ENCODE measurements around the gene CEP120.
"Not testable (repeated sequence)": the region's sequence is repeated elsewhere in the genome, so short reads cannot be mapped to it uniquely, and the experiment has no call there.

CEP120 gene

GRCh38 chr5:123340928-123341327 lies 82.3 kb downstream of the CEP120 start:
- no peaks in the 10 kb centered on the region for H3K9me2 ChIP-seq (replicated peaks; ENCODE audit: low read depth, low read length)
- TF ChIP-seq EZH2phosphoT487 (IDR thresholded peaks at IDR 0.05; ENCODE audit: borderline replicate concordance) (no peak), CTCF (conservative IDR thresholded peaks at IDR 0.05; ENCODE audit: low read length) (no peak)
- no peak overlapping the region for H3K9ac ChIP-seq (ENCODE audit: low read depth, low read length, poor library complexity, severe bottlenecking)
- H3F3A ChIP-seq (ENCODE audit: low read depth): no peaks in the 10 kb centered on the region
- no peaks in the 10 kb centered on the region for H3K36me3 ChIP-seq (ENCODE audit: insufficient read depth, low read length)
- no peak overlapping the region for H3K4me3 ChIP-seq (ENCODE audit: low read length, poor library complexity, severe bottlenecking)
- no peaks in the 10 kb centered on the region for H3K27me3 ChIP-seq (ENCODE audit: insufficient read depth, low read length, poor library complexity, severe bottlenecking)
- H3K4me2 ChIP-seq (ENCODE audit: low read depth, low read length, poor library complexity, severe bottlenecking): no peak overlapping the region
- no peaks in the 10 kb centered on the region for H3K4me1 ChIP-seq (ENCODE audit: insufficient read depth, low read length, poor library complexity, severe bottlenecking)
- no peak overlapping the region for H2AFZ ChIP-seq (ENCODE audit: low read length)
- H3K79me2 ChIP-seq (ENCODE audit: insufficient read depth, low read length): no peaks in the 10 kb centered on the region
- no peaks in the 10 kb centered on the region for H4K20me1 ChIP-seq (ENCODE audit: insufficient read depth, low read length, poor library complexity, severe bottlenecking)
- no peaks in the 10 kb centered on the region for H3K9me3 ChIP-seq (ENCODE audit: insufficient read depth, low read depth, low read length)

- not testable (repeated sequence) for H3K9me2 ChIP-seq (replicated peaks; ENCODE audit: low read depth, low read length); H3K9me3 ChIP-seq (ENCODE audit: insufficient read depth, low read depth, low read length); H3K4me1 ChIP-seq (ENCODE audit: insufficient read depth, low read length, poor library complexity, severe bottlenecking); H3K27me3 ChIP-seq (ENCODE audit: insufficient read depth, low read length, poor library complexity, severe bottlenecking); H3K4me2 ChIP-seq (ENCODE audit: low read depth, low read length, poor library complexity, severe bottlenecking); H3K36me3 ChIP-seq (ENCODE audit: insufficient read depth, low read length); H3F3A ChIP-seq (ENCODE audit: low read depth); H3K79me2 ChIP-seq (ENCODE audit: insufficient read depth, low read length); H4K20me1 ChIP-seq (ENCODE audit: insufficient read depth, low read length, poor library complexity, severe bottlenecking); H2AFZ ChIP-seq (ENCODE audit: low read length); H3K9ac ChIP-seq (ENCODE audit: low read depth, low read length, poor library complexity, severe bottlenecking); H3K4me3 ChIP-seq (ENCODE audit: low read length, poor library complexity, severe bottlenecking)
Measured at GRCh38 chr5:123308377-123308776, 114.8 kb downstream of the CEP120 start.

GRCh38 chr5:123305751-123306150 lies 117.5 kb downstream of the CEP120 start:
- Histone ChIP-seq H3K27me3 (ENCODE audit: insufficient read depth, low read length, poor library complexity, severe bottlenecking) (no peaks in the 10 kb centered on the region), H4K20me1 (ENCODE audit: insufficient read depth, low read length, poor library complexity, severe bottlenecking) (no peaks in the 10 kb centered on the region), H3K79me2 (ENCODE audit: insufficient read depth, low read length) (no peaks in the 10 kb centered on the region), H3K36me3 (ENCODE audit: insufficient read depth, low read length) (no peaks in the 10 kb centered on the region), H3K9ac (ENCODE audit: low read depth, low read length, poor library complexity, severe bottlenecking) (no peak overlapping the region), H3K4me2 (ENCODE audit: low read depth, low read length, poor library complexity, severe bottlenecking) (no peak overlapping the region), H3F3A (ENCODE audit: low read depth) (no peaks in the 10 kb centered on the region), H3K4me3 (ENCODE audit: low read length, poor library complexity, severe bottlenecking) (no peak overlapping the region), H3K9me2 (replicated peaks; ENCODE audit: low read depth, low read length) (no peaks in the 10 kb centered on the region), H2AFZ (ENCODE audit: low read length) (no peak overlapping the region), H3K9me3 (ENCODE audit: insufficient read depth, low read depth, low read length) (no peaks in the 10 kb centered on the region), H3K4me1 (ENCODE audit: insufficient read depth, low read length, poor library complexity, severe bottlenecking) (peaks cover 6% of the 10 kb centered on the region)
- TF ChIP-seq CTCF (conservative IDR thresholded peaks at IDR 0.05; ENCODE audit: low read length) (no peak), EZH2phosphoT487 (IDR thresholded peaks at IDR 0.05; ENCODE audit: borderline replicate concordance) (no peak)

- Histone ChIP-seq H3K4me2 (ENCODE audit: low read depth, low read length, poor library complexity, severe bottlenecking) (no peak overlapping the region), H4K20me1 (ENCODE audit: insufficient read depth, low read length, poor library complexity, severe bottlenecking) (no peaks in the 10 kb centered on the region), H3K9me3 (ENCODE audit: insufficient read depth, low read depth, low read length) (no peaks in the 10 kb centered on the region), H3K27me3 (ENCODE audit: insufficient read depth, low read length, poor library complexity, severe bottlenecking) (no peaks in the 10 kb centered on the region), H3F3A (ENCODE audit: low read depth) (no peaks in the 10 kb centered on the region), H2AFZ (ENCODE audit: low read length) (no peak overlapping the region), H3K9me2 (replicated peaks; ENCODE audit: low read depth, low read length) (no peaks in the 10 kb centered on the region), H3K79me2 (ENCODE audit: insufficient read depth, low read length) (no peaks in the 10 kb centered on the region), H3K36me3 (ENCODE audit: insufficient read depth, low read length) (no peaks in the 10 kb centered on the region), H3K4me1 (ENCODE audit: insufficient read depth, low read length, poor library complexity, severe bottlenecking) (peaks cover 6% of the 10 kb centered on the region), H3K4me3 (ENCODE audit: low read length, poor library complexity, severe bottlenecking) (no peak overlapping the region), H3K9ac (ENCODE audit: low read depth, low read length, poor library complexity, severe bottlenecking) (no peak overlapping the region)
- TF ChIP-seq EZH2phosphoT487 (IDR thresholded peaks at IDR 0.05; ENCODE audit: borderline replicate concordance): no peak
- TF ChIP-seq CTCF (conservative IDR thresholded peaks at IDR 0.05; ENCODE audit: low read length): no peak
Measured at GRCh38 chr5:123304777-123305316, 118.4 kb downstream of the CEP120 start.
